Measurements from ENCODE around the gene SLC6A18. TPM values are rescaled to one million over a fixed set of nuclear protein-coding genes. Genes with fewer than 3 reads are reported as not detected.

SLC6A18 gene
- total and polyA plus RNA-seq, 9 of the 15 experiments (the other 6 are each of a cell fraction or from before 2014, with no cell fraction given) = not detected

GRCh38 chr5:1252681-1253080 is 27.5 kb downstream of the SLC6A18 start:
- H3K4me3 ChIP-seq = no peak overlapping the region
- no peak for DNase-seq (ENCODE audit: extremely low read depth in 1 of 4, low spot score in 3 of 4)
- no peaks in the 10 kb centered on the region for H3K9me3 ChIP-seq (replicated peaks; ENCODE audit: control insufficient read depth, insufficient read depth, low read depth, low read length)
- in situ Hi-C loops (cut with MboI) (no loop called here), intact Hi-C loops (cut with micrococcal nuclease) (no loop called here)
- H3K27me3 ChIP-seq (ENCODE audit: control insufficient read depth in 2 of 2, insufficient read depth in 2 of 2, low read length in 2 of 2) = peaks cover 2 to 65% of the 10 kb centered on the region in 2 experiments
- no peak overlapping the region for H2AFZ ChIP-seq (ENCODE audit: low read depth, low read length)
- H3K9me1 ChIP-seq (ENCODE audit: control insufficient read depth, insufficient read depth, low read length) = no peaks in the 10 kb centered on the region
- ChIA-PET POLR2A (no interaction called here), CTCF (ENCODE audit: low intra/inter-chr PET ratio) (no interaction called here)
- 19% methylated on average over 7 of the region's 9 CpGs for WGBS (ENCODE audit: insufficient coverage, low coverage, missing lambda C conversion rate)
- peaks cover 0 to 29% of the 10 kb centered on the region in 2 experiments; a peak in 1 of 5 replicates for H3K4me1 ChIP-seq (replicated peaks in 1 of 2; ENCODE audit: control insufficient read depth in 2 of 2, insufficient read depth in 2 of 2, low read length in 2 of 2)
- no TSS peak for BruUV-seq (replicated peaks)
- no peak for TF ChIP-seq RBM14 (IDR thresholded peaks at IDR 0.05; ENCODE audit: borderline replicate concordance, insufficient read depth, low read depth, low read length)
- TF ChIP-seq SETDB1 (IDR thresholded peaks at IDR 0.05; ENCODE audit: low read length) = no peak
- TF ChIP-seq NBN (IDR thresholded peaks at IDR 0.05; ENCODE audit: low read depth) = no peak
- TF ChIP-seq NR2C1 (IDR thresholded peaks at IDR 0.05) = no peak
- TF ChIP-seq NR2C1 (tag; IDR thresholded peaks at IDR 0.05) = no peak
- no peak for TF ChIP-seq TAF7 (tag; IDR thresholded peaks at IDR 0.05)
- no peak for TF ChIP-seq ZC3H8 (IDR thresholded peaks at IDR 0.05)
- no peak for TF ChIP-seq KDM2B (CRISPR knock-in tag; IDR thresholded peaks at IDR 0.05)
- TF ChIP-seq MXD1 (CRISPR knock-in tag; IDR thresholded peaks at IDR 0.05; ENCODE audit: borderline replicate concordance, poor library complexity, severe bottlenecking) = no peak
- no peak for TF ChIP-seq ARID1B (IDR thresholded peaks at IDR 0.05)
- no peak for TF ChIP-seq NFIC (IDR thresholded peaks at IDR 0.05)
- no peak for TF ChIP-seq CBX8 (IDR thresholded peaks at IDR 0.05; ENCODE audit: borderline replicate concordance, extremely low read depth, low read depth, low read length, poor library complexity, severe bottlenecking)
- H3K36me3 ChIP-seq (ENCODE audit: control insufficient read depth, insufficient read depth, low read length) = no peaks in the 10 kb centered on the region
- no peak for FAIRE-seq
- H3K9ac ChIP-seq (ENCODE audit: insufficient read depth in 1 of 2, low read depth in 2 of 2, low read length in 2 of 2) = no peak overlapping the region
- no peak overlapping the region for H3K4me2 ChIP-seq (ENCODE audit: insufficient read depth, low read length)
- H3K27ac ChIP-seq (ENCODE audit: extremely low read depth, low read depth, low read length) = no peak overlapping the region
- ATAC-seq = no peak
- H3K79me2 ChIP-seq (ENCODE audit: control insufficient read depth, insufficient read depth, low read length) = no peaks in the 10 kb centered on the region
- peaks cover 40% of the 10 kb centered on the region for H4K20me1 ChIP-seq (replicated peaks; ENCODE audit: control insufficient read depth, insufficient read depth, low read length)

Data from K562 (cell line).